ENCODE data around the gene SLC4A9.

DNA sequence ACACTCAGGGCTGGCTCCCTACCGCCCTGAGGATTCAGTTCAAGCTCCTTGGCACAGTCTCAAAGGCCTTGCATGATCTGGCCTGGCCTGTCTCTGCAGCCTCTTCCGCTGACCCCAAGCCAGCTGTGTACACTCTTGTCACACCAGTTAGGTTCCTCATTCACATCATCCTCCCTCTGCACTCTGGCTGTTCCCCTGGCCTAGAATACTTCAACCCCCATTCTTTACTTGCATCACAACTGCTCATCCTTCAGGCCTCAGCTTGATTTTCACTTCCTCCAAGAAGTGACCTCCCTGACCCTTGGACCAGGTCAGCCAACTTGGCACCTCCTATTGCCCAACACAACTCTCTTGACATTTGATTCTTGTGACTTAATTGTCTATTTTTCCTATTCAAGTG is 38.2 kb upstream of the SLC4A9 start:
- TF ChIP-seq EZH2phosphoT487 (IDR thresholded peaks at IDR 0.05; ENCODE audit: borderline replicate concordance, low read length) (no peak), CTCF (IDR thresholded peaks at IDR 0.05; ENCODE audit: low read depth, low read length, poor library complexity, severe bottlenecking) (no peak)
